SIG-M5 treated with dmso at 0.1 percent for 504 hours (cell line): ENCODE measurements around the gene RADIL.

Experiments
- DNase-seq: peaks from one replicate; lab custom pipeline; 2025; ENCODE audit not compliant: unreplicated experiment; lab: John Stamatoyannopoulos, UW

Gene RADIL

DNA sequence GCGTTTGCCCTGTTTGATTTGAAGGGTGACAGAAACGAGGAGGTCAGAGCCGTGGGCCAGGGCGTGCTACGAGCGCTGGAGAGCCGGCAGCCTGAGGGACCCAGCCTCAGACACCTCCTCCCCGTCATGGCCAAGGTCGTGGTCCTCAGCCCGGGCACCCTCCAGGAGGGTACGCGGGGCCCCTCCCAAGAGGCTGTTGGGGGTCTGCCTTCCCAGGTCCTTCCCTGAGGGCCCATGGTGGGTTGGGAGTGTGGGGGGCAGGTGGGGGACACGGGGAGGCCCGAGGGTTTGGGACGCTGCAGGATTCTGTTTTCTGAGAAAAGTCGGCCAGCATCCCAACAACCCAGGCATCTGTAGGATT, 100.2 kb downstream of the RADIL start:
- DNase-seq: no peak

DNA sequence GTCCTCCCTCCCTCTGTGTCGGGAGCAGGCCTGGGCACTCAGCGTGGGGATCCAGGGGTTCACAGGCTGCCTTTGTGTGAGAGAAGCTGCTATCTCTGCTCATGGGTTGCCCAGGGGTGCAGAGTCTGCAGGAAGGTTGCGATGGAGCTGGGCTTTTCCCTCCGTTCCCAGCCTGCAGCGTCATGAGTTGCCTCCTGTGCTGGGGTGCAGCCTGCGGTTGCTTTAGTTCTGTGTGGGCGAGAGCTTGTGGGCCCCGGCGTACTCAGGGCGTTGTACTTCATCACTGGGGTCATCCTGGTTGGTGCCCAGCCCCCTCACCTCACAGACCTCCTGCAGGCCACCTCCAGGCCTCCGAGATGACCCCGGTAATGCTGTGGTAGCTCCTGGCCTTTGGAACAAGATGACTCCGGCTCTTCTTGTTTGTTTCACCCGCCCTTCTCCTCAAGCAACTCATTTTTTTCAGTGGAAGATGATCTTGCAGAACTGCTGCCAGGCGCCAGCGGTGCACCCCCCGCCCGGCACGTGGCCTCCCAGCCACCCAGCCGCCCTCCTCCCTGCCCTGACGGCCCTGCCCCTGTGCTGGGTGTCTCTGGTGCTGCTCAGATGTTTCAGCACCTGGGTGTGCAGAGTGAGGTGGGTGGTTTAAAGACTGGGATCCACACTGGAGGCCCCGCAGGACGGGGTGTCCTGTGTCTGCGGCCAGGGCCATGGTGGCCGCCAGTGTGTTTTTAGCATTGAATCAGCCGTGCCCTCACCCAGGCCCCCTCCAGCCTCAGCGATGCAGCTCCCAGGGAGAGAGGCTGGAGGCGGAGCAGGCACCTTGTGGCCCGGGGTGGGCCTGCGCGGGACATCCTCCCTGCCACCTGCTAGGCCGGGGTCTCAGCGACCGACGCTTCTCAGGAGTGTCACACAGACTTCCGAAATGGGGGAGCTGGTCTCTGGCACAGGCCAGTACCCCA, 100.9 kb downstream of the RADIL start:
- DNase-seq: no peak

DNA sequence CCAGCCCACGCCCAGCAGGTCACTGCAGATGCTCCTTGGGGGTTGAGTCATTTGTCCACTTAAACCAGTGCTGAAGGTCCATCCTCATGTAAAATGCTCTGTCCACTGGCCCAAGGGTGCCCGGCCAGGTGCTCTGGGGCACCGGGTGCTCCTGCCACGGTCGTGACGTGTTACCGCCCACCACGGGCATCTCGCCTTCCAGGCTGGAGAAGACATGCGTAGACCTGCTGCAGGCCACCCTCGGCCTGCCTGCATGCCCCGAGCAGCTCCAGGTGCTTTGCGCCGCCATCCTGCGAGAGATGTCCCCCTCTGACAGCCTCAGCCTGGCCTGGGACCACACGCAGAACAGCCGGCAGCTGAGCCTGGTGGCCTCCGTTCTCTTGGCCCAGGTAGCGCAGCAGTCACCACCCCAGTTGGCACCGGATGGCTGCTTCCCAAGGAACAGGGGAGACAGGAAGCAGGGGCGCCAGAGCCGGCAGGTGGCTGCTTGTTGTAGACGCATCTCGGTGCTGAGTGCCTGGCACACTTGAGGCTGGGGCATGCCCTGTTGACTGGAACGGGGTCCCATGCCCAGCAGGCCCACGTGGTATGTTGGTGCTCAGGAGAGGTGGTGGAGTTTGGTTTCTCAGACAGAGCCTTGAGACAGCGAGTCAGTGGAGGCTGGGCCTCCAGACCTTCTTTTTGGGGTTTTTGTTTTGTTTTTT, 102.0 kb downstream of the RADIL start:
- DNase-seq: no peak

DNA sequence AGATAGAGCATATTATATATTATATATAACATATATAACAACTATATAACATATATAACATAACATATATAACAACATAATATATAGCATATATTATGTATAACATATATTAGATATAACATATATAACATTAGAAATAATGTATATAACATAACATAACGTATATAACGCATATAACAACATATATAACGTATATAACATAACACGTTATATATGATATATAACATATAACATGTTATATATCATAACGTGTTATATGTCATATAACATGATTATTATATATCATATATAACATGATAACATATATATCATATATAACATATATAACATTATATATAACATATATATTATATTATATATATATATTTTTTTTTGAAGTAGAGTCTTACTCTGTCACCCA, 104.4 kb downstream of the RADIL start:
- DNase-seq: no peak

DNA sequence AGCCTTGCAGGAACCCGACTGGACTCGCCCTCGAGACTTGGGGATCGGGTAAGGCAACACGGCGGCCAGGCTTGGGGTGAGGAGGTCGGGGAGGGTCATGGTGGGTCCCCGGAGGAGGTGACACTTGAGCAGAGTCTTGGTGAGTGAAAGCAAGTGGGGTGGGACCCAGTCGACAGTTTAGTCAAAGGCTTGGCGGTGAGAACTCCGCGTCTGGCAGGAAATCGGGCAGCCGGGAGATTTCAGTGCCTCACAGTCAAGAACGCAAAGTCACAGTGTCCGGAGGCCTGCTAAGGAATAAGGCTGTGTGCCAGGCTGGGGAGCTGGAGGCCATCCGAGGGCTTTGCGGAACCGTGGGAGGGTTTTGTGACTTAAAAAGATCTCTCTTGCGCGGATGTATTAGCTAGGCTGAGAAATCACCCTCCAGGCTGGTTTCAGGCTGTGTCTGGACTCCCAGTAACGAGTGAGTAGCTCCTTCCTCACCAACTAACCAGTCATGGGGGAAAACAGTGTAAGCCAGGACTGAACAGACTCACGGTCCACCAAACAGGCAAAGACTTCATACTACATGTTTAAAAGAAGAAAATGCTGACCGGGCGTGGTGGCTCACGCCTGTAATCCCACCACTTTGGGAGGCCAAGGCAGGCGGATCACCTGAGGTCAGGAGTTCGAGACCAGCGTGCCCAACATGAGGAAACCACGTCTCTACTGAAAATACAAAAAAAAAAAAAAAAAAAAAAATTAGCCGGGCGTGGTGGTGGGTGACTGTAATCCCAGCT, 107.5 kb downstream of the RADIL start:
- peak; percentile 18 for DNase-seq

DNA sequence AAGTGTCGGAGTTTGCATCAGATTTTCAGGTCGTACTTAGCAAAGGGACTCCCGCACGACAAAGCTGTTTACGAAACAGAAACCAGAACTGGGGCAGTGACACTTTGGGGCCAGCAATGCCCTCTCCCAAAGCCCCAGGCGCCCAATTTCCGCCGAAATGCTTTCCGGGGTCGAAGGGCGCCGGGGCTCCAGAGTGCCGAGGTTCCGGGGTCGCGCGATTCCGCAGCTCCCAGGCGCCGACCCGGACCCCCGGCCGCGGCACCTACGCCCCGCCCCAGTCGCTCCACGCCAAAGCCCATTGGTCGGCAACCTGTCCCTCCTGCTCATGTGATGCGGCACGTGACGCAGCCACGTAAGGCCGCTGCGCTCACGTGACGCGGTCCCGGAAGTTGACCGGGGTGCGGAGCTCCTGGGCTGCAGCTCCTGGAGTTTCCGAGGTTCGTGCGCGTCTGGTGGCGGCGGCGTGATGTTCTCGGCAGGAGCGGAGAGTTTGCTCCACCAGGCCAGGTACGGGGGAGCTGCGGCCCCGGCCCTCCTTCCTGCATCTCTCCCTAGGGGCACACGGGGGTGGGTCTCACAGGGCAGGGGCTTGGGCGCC, 108.2 kb downstream of the RADIL start, which contains the start of gene AP5Z1:
Gene AP5Z1 (plus strand): TSS at position 374 of the 598 bp plus-strand sequence. CDS start 93 bp downstream, at position 467.
- DNase-seq: peak; percentile 95

DNA sequence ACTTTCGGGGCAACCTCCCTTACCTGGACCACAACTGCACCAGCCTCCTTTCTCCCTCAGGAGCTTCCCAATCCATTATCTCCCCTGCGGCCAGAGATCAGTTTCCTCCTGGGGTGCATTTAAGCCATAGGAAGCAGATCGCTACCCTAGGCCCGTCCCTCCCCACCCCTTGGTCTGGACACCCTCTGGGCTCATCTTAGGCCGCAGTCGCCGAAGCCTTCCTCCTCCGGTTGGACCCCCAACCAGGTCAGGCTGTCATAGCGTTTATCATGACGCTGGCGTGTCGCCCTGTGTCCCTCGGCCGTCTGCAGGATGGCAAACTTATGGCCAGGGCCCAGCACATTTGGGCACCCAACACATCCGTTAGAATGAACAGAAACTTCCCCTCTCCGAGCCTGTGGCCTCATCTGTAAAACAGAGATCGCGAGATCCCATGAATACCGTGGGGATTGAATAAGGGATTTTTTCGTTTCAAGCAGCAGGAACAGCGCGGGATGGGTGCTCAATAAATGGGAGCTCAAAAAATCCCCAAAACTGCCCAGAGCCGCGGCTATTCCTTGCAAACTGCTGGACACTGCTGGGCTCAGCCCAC, 108.8 kb downstream of the RADIL start:
- DNase-seq: peak; percentile 74

DNA sequence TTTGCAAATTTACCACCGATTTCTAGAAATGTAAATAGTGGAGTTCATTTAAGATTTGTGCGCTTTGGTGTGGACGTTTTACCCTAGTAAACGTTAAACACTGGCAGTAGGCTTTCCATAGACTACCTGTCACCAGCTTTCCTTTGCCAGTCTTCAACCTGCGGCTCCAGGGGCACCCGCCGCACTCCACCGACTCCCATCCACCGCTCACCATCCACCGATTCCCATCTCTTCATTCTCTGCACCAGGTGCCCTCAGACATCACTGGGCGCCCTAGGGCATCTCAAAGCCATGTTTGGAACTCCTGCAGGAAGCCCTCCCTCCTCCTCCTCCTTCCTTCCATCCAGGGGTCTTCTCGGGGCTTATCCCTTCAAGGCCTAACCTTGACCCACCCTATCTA, 109.5 kb downstream of the RADIL start:
- DNase-seq: no peak

DNA sequence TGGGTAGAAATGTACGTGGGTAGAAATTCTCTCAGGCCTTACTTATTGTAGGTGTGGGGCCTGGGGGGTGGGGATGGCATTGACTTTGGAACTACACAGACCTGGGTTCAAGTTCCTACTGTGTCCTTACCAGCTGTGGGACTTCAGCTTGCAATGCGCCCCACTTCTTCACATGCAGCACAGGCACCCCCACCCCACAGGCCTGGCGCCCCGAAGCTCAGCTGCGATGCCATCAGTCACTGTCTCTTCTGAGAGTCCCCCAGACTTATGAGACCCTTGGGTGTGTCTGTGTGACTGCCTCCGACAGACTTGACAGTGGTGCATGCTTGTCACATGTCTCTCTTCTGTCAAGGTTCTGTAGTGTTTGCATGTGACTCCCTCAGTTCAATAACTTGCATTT, 111.2 kb downstream of the RADIL start:
- no peak for DNase-seq

DNA sequence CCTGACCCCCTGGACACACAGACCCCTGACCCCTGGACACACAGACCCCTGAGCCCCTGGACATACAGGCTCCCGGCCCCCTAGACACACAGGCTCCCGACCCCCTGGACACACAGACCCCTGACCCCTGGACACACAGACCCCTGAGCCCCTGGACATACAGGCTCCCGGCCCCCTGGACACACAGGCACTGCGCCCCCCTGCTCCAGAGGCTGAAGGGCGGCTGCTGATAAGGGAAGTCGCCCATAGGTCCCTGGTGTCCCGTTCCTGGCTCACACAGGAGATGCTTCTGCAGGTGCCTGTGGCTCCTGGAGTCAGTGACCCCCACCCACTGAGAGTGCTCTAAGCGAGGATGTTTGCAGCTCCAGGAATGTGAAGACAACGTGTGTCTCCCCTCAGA, 111.8 kb downstream of the RADIL start:
- DNase-seq: no peak

DNA sequence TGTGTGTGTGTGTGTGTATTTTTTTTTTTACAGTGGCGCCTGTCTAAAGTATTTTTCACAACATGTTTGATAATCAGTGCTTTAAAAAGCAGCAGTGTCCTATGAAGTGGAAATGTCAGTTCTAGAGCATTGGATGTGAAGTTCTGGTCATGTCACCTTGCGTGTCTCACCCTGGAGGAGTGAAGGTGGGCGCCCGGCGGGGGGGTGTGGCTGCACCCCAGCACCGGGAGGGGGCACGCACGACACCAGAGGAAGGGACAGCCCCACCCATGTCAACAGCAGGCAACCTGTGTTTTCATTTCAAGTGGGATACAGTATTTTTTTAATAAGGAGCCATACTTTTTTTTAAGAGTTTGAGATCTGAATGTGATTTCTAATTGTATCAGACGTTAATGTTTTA, 112.6 kb downstream of the RADIL start:
- DNase-seq: no peak

DNA sequence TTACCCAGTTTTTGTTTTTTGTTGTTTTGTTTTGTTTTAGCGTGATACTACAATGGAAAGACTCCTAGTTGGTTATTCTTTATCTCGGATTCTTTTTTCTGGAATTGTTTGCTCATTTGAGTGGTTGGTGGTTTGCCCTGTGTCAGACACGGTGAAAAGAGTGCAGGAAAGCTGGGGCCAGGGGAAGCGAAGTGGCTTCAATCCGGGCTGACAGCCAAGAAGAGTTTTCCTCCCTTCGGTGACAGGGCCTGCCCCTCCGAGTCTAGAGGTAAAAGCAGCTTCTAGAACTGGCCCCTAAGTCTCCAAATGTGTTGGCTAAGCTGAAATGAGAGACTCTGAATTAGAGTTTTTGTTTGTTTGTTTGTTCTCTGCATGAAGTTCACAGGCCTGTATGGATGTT, 113.8 kb downstream of the RADIL start:
- no peak for DNase-seq

DNA sequence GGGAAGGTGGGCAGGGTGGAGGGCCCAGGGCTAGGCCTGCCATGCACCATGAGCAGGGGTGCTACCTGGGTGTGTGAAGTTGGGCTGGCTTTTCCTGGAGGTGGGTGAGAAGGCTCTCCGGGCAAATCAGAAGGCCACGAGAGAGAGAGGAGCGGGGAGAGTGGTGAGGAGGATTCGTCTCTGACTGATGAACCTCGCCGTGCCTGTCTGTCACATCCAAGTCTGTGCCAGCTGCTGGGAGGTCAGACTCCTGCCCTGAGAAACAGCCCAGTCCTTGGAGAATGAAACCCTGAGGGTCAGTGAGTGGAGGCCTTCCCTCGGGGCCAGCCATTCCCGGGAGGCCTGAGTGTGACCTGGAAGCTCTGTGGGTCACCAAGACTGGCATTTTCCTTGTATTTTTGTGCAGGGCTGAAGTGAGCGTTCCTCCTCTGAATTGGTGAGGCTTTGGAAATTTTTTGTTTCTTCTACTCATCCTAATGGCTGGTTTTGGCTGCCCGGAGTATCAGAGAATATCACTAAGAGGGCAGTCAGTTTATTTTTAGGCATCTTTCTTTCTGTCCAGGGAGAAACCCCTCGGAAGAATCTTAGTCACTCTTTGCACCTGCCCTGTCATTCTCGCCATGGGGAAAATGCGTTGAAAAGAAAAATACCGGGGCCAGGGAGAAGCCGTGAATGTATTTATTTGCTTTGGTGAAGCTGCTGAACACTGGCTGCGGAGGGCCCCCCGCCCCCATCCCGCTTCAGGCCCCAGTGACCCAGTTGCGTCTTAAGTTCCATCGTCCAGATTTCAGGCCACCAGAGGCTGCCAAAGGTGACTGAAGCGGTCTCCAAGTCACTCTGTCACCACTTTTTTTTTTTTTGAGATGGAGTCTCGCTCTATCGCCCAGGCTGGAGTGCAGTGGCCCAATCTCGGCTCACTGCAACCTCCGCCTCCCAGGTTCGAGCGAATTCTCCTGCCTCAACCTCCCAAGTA, 114.6 kb downstream of the RADIL start:
- no peak for DNase-seq

DNA sequence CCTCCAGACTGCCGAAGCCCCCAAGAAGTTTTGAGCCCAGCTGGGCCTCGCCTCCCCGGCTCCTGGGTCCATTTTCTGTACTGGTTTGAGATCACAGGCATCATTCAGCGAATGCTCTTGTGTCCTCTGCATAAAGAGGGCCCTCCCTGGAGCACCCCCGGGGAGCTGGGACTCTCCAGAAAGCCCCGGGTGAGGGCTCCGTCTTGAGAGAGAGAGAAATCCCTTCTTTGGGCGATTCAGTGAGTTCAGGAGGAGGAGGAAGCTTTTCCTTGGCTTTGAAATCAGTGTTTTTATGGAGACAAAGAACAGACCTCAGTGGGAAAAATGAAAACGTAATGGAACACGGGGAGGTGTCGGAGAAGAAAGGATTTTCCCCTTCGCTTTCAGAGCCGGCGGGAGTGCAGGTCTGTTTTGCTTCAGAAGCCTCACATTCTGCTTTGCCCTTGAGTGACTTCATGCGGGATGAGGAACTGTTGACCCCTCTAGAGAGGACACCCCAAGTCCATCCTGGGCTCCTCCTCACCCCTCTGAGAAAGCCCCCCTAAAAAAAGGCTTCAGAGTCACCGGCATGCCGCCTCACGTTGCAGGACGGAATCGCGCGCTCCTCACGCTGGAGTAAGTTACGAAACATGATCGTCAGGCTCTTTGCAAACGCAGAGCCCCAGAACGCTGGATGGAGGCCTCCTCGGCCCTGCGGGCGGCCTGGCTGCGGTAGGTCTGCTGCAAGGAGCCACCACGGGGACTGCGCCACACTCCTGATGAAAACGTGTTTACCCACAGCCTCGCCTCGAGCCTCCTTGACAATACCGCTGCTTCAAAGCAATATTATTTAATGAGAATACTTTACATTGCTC, 116.6 kb downstream of the RADIL start:
- no peak for DNase-seq

DNA sequence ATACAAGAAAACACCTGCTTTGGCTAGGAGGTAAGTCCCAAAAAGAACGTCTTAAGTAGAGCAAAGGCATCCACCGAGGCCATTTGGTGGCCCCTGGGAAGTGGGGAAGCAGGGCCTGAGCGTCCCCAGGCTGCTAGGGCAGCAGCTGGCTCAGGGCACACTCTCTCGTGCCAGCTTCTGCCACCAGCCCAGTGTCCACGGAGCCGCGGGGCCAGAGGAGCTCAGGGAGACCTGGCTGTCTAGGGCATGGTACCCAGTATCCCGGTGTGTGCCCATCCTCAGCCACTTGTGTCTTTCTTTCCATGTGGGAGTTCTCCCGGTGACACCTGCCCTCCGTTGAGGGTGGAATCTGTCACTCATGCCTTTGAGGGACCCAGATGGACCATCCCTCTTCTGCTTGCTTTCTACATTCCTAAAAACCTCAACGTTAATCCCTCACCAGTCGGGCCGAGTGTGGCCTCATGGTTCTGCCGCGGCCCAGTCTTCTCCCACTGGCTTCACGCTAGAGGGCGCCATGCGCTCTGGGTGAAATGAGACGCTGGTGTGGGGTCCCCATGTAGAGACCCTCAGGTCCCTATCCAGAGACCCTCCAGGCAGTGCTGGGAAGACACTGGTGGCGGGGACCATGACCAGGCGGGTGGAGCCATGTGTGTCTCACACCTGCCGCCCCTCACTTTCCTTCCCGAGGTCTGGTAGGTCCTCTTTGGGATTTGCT, 117.6 kb downstream of the RADIL start:
- DNase-seq: no peak

DNA sequence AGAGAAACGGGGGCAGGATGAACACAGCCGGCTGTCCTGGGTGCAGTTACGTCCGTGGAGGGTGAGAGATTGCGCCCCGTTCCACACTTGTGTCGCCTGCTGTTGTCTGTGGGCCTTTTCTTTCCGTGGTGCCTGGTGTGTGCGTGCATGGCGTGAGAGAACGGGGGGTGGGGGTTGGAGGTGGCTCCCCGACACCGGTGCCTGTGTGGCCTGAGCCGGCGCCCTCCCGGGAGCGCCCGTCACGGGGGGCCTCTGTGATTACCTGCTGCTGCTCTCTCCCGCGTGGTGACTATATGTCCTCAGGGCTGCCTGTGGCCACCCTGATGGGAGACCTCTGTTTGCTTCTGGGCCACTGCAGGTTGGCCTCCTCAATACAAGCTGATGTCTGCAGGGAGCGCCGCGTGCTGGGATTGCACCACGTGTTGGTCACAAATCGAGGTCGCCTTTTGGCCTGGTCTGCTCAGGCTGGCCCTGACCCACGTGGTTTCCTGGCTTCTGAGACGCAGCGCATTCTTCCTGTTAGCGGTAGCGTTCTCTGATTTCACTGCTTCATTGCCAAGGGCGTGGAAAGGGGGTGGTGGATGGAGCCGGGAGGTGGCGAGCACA, 119.0 kb downstream of the RADIL start:
- no peak for DNase-seq

DNA sequence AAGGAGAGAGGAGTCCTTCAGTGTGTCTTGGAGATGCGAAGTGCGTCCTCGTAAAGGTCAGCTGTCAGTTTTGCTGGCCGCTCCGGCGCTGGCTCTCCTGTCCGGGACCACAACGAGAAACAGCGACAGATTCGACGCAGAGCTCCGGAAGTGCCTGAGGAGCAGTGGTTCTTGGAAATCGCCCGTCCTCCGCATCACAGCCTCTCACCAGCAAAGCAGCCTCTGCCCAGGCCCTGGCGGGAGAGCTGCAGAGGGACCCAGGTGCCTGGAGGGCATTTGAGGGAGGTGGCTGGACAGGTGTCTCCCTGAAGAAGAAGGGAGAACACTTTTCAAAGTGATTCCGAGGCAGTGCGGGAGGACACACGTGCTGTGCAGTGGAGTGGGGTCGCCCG, 119.7 kb downstream of the RADIL start:
- no peak for DNase-seq
